GM19467 (cell line): ENCODE results near the gene EXPH5.
"Not testable (repeated sequence)": the region's sequence is repeated elsewhere in the genome, so short reads cannot be mapped to it uniquely, and the experiment has no call there.

Experiments
- ATAC-seq: cut with Tn5 transposase; IDR thresholded peaks from one replicate; pipeline ENCODE4 v1.9.1; 2021; ENCODE audit warnings: mild to moderate bottlenecking, moderate library complexity; ENCODE audit not compliant: unreplicated experiment

EXPH5 gene

GRCh38 chr11:108593214-108593922 lies at the start of gene EXPH5:
Gene EXPH5 (minus strand): TSS chr11:108593768. CDS start chr11:108593536, 232 bp downstream.
- ATAC-seq = peak; percentile 97

- not testable (repeated sequence) for ATAC-seq
Observed at GRCh38 chr11:108641752-108642151, 48.2 kb upstream of the EXPH5 start.

- no peak for ATAC-seq
Observed at GRCh38 chr11:108639146-108639545, 45.6 kb upstream of the EXPH5 start.

GRCh38 chr11:108636222-108636621 lies 42.7 kb upstream of the EXPH5 start:
- no peak for ATAC-seq

GRCh38 chr11:108635106-108635505 lies 41.5 kb upstream of the EXPH5 start:
- ATAC-seq = no peak

- no peak for ATAC-seq
Observed at GRCh38 chr11:108632041-108632704, 38.6 kb upstream of the EXPH5 start.

- ATAC-seq = no peak
Observed at GRCh38 chr11:108629274-108629673, 35.7 kb upstream of the EXPH5 start.

GRCh38 chr11:108628812-108629211 lies 35.2 kb upstream of the EXPH5 start:
- no peak for ATAC-seq

GRCh38 chr11:108628326-108628725 lies 34.8 kb upstream of the EXPH5 start:
- no peak for ATAC-seq

GRCh38 chr11:108624196-108624925 lies 30.8 kb upstream of the EXPH5 start:
- ATAC-seq = no peak

GRCh38 chr11:108622341-108622740 lies 28.8 kb upstream of the EXPH5 start:
- no peak for ATAC-seq

- ATAC-seq = peak; percentile 84
Observed at GRCh38 chr11:108620958-108621772, 27.6 kb upstream of the EXPH5 start.

GRCh38 chr11:108618529-108618928 lies 25.0 kb upstream of the EXPH5 start:
- ATAC-seq = no peak

GRCh38 chr11:108617055-108617454 lies 23.5 kb upstream of the EXPH5 start:
- no peak for ATAC-seq

GRCh38 chr11:108616549-108616948 lies 23.0 kb upstream of the EXPH5 start:
- ATAC-seq = no peak

GRCh38 chr11:108614086-108614485 lies 20.5 kb upstream of the EXPH5 start:
- no peak for ATAC-seq

- ATAC-seq = no peak
Observed at GRCh38 chr11:108609682-108610081, 16.1 kb upstream of the EXPH5 start.

- ATAC-seq = no peak
Observed at GRCh38 chr11:108608548-108608947, 15.0 kb upstream of the EXPH5 start.

- no peak for ATAC-seq
Observed at GRCh38 chr11:108606495-108607160, 13.1 kb upstream of the EXPH5 start.

GRCh38 chr11:108606070-108606469 lies 12.5 kb upstream of the EXPH5 start:
- ATAC-seq = no peak
